HG03520 (cell line): ENCODE data around the gene HEATR5A.
"Not testable (repeated sequence)": the region's sequence is repeated elsewhere in the genome, so short reads cannot be mapped to it uniquely, and the experiment has no call there.

Source experiments
- ATAC-seq: cut with Tn5 transposase; IDR thresholded peaks from one replicate; pipeline ENCODE4 v1.9.1; 2021; ENCODE audit warnings: mild to moderate bottlenecking, moderate library complexity; ENCODE audit not compliant: unreplicated experiment

The HEATR5A gene

DNA sequence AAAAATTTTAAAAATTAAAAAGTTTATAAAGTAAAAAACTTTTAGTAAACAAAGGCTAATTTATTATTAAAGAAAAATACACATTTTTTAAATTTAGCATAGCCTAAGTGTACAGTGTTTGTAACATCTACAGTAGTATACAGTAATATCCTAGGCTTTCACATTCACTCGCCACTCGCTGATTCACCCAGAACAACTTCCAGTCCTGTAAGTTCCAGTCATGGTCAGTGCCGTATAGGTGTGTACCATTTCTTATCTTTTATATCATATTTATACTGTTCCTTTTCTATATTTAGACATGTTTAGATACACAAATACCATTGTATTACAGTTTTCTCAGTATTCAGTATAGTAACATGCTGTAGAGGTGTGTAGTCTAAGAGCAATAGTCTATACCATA lies 28.9 kb downstream of the HEATR5A start:
- ATAC-seq = no peak

DNA sequence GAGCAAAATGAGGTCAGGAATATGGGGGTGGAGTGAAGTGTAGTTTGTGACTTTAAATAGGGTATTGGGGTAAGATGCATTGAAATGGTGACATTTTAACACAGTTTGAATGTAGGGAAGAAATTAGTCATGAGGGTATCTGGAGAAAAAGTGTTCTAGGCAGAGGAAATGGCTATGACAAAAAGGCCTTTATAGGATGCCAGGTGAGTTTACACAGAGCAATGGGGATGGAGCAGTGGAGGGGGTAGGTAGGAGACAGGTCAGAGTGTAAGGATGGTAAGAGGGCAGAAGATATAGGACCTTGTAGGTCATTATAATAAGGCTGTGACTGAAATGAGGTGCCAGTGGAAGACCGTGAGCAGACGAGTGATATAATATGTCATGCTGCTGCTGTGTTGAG lies 30.4 kb downstream of the HEATR5A start:
- no peak for ATAC-seq

DNA sequence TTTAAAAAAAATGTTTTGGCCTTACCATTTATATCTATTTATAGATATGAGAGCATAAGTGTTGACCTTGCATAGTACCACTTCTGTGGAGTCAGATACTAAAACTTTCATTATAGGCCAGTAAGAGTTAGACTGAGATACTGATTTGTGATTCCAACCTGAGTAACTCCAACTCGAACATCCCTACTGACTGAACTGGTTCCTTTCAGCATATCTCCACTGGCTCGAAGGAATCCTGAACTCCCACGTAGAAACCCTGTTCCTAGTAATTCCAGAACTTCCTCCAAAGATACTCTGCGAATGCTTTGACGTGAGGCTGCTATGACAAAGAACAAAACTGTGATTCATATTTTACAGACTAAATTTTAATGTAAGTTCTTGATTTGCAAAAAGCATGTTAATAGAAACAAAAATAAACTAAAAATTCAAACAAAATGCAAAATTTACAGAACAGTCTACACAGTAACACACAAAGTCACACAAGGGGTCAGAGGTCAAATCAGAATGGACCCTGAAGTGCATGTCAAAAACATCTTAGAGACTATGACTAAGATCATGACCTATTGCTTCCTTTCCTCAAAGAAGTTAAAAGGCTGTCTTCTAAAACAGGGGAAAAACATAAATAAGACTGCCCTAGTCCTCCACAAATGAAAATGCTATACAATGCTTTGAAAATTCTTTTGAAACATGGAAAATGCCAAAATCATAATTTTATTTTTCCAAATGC lies 31.5 kb downstream of the HEATR5A start:
- no peak for ATAC-seq

DNA sequence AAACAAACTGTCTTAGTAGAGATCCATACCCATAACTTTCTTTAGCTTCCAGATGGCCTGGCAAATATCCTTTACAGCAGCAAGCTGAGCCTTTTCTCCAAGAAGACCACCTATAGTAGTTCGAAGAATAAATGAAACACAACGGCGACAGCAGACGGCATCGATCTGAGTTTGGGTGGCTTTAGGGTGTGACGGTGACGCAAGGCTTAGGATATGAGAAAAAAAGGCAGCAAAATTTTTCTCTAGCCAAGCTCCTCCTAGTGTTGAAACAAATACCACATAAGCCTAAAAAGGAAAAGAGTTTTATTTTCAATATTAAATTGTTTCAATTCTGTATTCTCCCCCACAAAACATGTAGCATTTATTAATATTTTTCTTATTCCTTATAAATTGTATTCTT lies 33.3 kb downstream of the HEATR5A start:
- no peak for ATAC-seq

DNA sequence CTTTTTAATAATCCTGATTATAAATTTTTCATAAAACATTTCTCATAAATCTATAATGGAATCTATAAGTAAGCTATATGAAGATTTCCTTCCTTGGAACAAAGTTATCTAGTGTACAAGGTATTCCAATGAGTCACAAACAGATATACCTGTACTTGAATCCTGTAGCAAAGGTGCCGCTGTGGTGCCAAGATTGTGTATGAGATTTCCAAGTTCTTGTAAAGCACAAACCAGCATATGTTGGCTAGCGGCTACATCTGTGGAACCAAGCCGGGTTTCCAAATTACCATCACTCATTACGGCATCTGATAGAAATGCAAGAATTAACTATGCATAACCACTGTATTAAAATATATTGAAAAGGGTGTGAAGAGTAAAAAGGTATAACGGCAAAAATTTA lies 34.1 kb downstream of the HEATR5A start:
- no peak for ATAC-seq

DNA sequence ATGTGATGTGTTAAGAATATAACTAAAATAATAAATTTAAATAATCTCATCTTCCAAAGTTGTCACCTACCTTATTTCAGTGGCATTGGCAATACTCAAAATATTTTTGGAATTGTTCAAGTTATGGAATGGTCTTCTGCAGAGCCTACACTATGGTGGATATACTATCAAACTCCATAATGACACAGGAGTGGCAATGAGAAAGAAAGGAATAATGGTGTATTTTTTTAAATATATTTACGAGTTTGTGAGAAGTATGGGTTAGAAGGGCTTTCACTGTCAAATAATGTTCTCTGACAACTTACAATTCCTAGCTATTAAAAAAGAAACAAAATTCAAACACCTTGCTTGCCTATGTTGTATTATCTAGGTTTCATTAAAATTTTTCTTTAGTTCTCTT lies 38.1 kb downstream of the HEATR5A start:
- no peak for ATAC-seq

DNA sequence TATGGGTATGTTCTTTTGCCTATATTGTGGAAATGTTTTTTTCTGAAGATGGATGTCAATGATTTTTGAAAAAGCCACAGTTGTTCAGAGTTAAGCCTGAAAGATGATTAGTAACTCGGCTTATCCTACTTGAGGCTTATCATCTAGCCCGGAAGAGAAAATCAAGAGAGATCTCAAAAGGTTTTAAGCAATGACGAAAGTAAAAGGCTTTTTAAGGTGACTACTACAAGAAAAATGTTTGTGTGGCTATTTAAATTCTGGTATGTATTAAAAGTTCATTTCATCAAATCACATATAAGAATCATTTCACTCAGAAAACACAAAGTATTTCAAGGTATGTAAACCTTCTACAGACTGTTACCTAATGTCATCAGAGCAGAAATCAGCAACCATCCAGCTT lies 40.2 kb downstream of the HEATR5A start:
- ATAC-seq = no peak

DNA sequence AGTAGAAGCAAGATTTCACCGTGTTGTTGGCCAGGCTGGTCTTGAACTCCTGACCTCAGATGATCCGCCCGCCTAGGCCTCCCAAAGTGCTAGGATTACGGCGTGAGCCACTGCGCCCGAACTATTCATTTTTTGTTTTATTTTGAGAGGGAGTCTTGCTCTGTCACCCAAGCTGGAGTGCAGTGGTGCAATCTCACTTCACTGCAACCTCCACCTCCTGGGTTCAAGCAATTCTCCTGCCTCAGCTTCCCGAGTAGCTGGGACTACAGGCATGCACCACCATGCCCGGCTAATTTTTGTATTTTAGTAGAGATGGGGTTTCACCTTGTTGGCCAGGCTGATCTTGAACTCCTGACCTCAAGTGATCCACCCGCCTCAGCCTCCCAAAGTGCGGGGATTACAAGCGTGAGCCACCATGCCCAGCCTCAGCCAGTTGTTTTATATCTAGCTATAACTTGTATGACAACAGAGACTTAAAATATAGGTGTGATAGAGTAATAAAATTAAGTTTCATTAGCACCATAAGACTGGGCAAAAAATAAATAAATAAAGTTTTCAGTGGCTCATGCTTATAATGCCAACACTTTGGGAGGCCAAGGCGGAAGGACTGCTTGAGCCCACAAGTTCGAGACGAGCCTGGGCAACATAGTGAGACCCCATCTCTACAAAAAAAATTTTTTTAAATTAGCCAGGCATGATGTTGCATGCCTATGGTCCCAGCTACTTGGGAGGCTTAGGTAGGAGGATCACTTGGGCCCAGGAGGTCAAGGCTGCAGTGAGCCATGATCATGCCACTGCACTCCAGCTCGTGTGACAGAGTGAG lies 41.0 kb downstream of the HEATR5A start:
- ATAC-seq = not testable (repeated sequence)

DNA sequence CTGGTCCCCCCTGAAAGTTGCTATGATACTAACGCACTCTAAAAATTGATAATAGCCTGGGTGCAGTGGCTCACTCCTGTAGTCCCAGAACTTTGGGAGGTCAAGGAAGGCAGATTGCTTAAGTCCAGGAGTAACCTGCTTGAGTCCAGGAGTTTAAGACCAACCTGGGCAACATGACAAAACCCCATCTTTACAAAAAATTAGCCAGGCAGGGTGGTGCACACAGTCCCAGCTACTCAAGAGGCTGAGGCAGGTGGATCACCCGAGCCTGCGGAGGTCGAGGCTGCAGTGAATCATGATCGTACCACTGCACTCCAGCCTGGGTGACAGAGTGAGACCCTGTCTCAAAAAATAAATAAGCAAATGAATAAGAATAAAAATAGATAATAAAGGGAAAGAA lies 42.9 kb downstream of the HEATR5A start:
- ATAC-seq = no peak

DNA sequence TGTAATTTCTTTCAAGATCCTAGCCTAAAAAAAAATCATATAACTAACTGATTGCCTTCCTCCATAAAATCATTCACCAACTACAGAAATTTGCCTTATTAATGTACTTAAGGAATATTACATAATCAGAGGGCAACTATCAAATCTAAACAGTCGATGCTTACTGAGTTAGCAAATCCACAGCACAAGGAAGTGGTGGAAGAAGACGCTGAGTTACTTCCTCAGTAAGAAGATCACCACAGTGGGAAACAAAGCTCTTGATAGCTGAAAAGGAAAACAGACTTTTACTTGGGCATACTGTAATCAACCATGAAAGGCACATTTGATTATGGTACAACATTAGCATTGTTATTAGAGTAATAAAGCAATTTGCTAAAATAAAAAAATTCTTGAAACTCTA lies 48.7 kb downstream of the HEATR5A start:
- no peak for ATAC-seq

DNA sequence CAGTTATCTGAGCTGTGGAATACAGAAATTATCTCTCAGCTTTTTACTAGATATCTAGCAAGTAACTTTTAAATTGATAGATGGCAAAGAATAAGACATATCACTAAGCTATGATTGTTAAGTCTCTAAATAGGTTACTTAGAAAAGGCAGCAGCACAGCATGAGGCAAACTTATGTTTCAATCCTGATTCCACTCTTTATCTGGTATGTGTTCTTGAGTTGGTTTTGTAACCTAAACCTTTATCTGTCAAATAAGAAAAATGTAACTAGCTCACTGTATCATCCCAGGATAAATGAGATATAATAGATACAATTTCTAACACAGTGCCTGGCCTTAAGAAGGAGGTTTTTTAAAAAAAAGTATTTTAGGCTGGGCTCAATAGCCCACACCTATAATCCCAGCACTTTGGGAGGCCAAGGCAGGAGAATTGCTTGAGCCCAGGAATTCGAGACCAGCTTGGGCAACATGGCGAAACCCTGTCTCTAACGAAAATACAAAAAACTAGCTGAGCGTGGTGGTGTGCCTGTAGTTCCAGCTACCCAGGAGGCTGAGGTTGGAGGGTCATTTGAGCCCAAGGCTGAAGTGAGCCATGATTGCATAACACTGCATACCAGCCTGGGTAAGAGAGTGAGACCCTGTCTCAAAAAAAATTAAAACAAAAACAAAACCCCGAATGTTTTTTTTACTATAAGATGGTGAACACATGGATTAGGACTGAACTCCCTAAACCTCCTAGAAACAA lies 56.8 kb downstream of the HEATR5A start:
- no peak for ATAC-seq

DNA sequence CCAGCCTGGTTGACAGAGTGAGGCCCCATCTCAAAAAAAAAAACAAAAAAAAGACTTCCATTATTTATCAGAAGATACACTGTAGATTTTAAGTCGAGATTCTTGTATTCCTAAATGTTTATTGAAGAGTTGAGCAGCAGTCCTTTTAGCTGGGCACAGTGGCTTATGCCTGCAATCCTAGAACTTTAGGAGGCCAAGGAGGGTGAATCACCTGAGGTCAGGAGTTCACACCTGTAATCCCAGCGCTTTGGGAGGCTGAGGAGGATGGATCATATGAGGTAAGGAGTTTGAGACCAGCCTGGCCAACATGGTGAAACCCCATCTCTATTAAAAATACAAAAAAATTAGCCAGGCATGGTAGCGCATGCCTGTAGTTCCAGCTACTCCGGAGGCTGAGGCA lies 57.6 kb downstream of the HEATR5A start:
- ATAC-seq = no peak

DNA sequence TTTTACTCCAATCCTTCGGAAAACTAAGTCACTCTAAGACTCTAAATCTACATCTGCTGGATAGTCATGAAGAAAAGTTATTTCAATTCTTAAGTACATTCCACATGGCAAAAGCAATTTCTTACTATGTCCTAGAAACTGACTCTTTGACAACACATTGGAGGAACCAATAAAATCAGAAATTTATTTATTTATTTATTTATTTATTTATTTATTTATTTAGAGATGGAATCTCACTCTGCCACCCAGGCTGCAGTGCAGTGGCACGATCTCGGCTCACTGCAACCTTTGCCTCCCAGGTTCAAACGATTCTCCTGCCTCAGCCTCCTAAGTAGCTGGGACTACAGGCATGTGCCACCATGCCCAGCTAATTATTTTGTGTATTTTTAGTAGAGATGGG lies 58.6 kb downstream of the HEATR5A start:
- ATAC-seq = not testable (repeated sequence)

DNA sequence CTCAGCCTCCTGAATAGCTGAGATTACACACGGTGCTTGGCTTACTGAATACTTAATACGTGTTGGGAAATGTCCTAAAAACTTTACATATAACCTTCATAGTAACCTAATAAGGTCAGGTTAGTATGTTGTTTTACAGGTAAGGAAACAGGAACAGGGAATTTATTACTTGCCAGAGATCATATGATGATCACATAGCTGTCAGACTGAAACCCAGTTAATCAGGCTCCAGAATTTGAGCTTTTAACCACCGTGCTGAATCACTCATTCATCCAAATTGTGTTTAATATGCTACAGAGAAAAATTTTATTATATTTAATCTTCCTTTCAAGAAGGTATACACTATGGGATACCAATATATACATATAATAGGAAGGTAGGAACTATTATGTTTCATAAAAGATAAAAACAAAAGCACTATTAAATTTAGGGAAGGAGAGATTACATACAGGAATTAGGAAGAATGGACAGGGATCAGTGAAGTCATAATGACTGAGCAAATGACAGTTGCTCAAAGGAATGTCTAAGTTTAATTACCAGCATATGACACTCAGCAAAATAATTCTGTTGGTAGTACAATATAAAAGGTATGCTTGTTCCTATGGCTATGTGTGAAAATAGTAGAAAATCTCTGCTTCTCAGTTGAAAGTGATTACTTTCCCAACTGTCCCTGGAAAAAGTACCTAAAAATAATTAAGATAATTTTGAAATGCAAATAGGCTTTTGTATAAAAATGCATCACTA lies 59.3 kb downstream of the HEATR5A start:
- ATAC-seq = no peak

DNA sequence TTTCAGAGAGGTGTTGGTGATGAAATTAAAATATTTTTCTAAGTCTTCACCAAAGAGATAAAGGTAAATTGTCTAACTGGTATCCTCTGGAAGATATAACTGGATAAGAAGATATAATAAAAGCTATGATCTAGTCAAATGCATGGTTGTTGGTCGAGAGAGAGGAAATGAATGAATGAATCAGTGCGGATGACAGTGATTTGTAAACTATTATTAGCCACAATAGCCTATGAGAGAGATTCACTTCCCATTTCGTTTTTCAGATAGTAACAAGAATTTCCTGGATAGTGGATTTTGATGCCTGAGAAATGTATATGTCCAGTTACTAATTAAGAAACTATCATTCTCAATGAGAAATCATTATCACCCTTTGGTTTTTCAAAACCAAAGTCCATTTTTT lies 63.1 kb downstream of the HEATR5A start:
- ATAC-seq = no peak

DNA sequence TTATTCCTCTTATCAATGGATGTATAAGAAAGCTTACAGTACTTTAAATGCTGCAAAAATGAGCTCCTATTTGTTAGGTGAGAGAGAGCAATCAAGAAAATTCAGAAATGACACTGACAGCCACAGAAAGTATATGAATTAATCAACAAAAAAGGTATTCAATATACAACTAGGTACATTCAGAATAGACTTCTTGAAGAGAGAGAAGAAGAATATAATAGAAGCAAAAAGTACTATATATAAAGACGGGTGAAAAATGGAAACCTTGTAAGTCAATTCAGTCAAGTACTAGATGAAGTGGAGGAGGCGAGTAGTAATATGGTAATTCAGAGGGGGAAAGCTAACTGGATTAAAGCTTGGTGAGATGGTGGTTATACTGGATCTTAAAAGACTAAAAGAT lies 74.3 kb downstream of the HEATR5A start:
- no peak for ATAC-seq

DNA sequence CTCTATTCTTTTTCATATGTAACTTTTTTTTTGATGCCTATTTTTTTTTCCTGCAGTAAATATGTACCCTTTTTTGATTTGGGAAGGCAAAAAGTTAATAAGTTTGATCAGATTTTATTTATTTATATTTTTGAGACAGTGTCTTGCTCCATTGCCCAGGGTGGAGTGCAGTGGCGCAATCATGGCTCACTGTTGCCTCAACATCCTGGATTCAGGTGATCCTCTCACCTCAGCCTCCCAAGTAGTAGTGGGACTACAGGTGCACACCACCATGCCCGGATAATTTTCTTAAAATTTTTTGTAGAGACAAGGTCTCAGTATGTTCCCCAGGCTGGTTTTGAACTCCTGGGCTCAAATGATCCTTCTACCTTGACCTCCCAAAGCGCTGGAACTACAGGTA lies 79.1 kb downstream of the HEATR5A start:
- no peak for ATAC-seq

DNA sequence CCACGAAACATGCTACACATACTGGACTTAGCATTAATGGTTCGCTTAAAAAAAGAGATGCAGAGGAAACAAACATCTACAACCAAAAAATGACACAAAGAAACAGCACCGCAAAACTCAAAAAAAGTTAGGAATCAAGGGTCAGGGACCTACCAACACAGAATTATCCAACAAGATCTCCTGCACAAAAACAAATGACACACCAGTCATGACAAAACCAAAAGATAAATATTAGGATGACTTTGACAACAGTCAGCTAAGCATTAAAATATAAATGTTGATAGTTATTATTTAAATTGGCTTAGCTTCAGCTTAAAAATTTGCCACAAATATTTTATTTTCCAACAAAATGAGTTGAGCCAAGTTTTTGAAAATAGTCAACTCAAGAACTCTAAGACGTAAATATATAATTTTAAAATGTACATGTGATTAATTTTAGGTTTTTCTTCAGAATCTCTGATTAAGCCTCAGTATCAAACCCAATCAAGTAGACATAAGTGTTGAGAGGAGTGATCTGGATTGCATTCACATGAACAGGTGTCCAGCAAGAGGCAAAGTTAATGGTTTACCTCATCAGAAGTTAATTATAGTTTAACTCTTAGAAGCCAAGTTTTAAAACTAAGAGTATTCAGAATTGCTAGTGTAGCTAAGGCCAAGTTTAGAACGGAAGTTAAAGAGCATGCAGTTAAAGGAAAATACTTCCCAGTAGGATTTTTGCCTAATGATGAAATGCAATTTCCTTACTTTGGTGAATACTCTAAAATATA lies 79.9 kb downstream of the HEATR5A start:
- ATAC-seq = no peak

DNA sequence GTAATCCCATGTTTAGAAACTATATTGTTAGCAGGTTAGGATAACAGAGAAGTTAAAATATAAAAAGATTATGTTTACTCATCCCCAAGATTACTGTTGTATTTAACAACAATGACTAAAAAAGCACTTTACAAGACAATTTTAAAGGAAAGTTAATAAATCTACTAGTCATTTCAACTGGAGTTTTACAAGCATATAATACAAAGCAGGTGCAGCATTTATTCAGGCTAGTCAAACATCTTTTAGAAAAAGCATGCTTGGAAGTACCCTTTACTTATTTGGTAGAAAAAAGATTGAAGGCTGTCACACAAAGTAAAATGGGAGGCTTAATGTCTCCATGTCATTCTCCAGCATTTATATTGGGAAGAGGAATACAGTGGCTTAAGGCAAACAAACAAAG lies 80.6 kb downstream of the HEATR5A start:
- no peak for ATAC-seq

DNA sequence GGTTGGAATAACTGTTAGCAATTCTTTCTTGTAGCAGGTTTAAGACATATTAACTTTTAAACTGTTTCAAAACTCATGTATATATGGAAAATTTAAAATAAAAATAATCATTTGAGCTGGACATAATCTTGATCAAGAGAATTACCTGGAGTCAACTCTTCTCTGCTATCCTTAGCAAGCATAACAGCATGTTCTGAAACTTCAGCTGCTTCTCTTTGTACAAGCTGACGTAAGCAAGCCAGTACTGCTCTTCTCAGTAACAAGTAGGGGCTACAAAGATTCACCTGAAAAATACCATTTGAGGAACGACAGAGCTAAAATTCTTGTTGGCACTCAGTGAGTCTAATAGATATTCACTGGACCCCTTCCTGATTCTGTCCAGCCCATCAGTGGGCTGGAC lies 83.0 kb downstream of the HEATR5A start:
- no peak for ATAC-seq
